Renal pelvis (tissue), 4 donors: ENCODE data around the gene MTG2. TPM values are rescaled to one million over a fixed set of nuclear protein-coding genes. Genes with fewer than 3 reads are reported as not detected.

ENCODE experiments used
- DNase-seq: peaks from one replicate; pipeline ENCODE4 v3.0.0-alpha.2; 2013
- polyA plus RNA-seq, 3 donors: library from polyadenylated mRNA; unstranded; fragments of 120-200 nt; gene quantifications; one replicate each; pipeline ENCODE4 v1.2.1, GENCODE V29; 2013; ENCODE audit not compliant: insufficient read length in 3 of 3

MTG2 gene
- polyA plus RNA-seq, 3 donors = 32.2 to 45.6 (median 37.1) TPM

- DNase-seq = no peak
Measured at GRCh38 chr20:62216636-62217566, 34.1 kb downstream of the MTG2 start.

- DNase-seq = no peak
Measured at GRCh38 chr20:62217913-62218773, 35.3 kb downstream of the MTG2 start.

GRCh38 chr20:62219101-62219991 lies 36.5 kb downstream of the MTG2 start:
- no peak for DNase-seq

- DNase-seq = peak; percentile 67
Measured at GRCh38 chr20:62219992-62220665, 37.3 kb downstream of the MTG2 start, which contains the start of gene HRH3. Gene HRH3 (minus strand): TSS chr20:62220278. CDS start chr20:62219970, 308 bp downstream.

DNA sequence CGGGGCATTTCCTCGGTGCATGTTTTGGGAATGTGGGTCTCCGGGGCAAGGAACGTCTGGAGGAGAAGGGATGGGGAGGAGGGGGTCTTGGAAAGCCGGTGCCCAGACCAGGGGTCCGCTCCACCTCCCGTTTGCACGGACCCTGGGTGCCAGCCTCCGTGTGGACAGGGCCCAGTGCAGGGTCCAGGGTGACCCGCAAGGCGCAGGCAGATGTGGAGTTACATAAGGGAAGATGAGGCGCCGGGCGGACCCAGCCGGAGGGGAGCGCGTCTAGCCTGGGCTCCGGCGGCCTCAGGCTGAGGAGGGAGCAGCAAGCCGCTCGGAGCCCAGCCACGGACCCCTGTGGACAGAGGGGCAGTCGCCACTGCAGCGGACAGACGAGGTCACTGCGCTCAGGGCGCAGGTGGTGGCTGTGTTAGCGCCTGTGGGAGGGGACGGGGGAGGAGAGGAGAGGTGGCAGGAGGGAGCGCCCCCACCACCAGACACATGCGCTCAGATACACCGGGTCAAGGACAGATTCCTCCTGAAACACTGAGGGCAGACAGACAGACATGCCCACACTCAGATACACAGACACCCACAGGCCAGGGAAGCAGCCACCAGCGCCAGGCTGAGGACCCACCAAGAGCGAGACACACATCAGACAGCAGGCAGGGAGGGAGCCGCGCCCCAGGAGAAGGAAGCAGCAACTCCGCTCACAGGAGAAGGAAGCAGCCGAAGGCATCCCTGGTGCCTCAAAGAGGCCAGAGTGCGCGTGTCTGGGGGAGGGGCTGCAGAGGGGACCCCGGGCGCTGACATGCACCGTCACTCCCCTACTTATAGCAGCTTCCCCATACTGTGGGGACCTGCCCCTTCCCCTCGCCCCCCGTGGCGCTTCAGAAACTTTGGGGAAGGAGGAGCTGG lies 38.1 kb downstream of the MTG2 start:
- no peak for DNase-seq

GRCh38 chr20:62222266-62222850 lies 39.5 kb downstream of the MTG2 start:
- no peak for DNase-seq

GRCh38 chr20:62222972-62223371 lies 40.1 kb downstream of the MTG2 start:
- no peak for DNase-seq

DNA sequence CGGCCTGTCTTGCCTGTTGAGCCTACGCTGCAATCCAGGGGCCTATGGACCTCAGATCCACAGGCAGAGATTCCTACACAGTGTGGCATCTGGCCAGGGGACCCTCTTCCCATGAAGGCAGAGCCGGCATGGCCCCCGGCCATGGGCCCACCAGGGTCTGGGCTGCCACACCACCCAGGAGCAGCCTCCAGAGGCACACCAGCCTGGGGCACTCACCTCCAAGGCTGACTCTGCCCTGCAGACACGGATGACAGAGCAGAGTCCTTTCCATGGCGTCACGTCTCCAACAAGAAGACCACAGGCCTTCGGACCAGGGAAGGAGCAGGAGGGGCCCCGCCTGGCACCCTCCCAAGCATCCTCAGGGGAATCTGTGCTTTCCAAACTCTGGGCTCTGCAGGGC lies 40.7 kb downstream of the MTG2 start:
- no peak for DNase-seq

- no peak for DNase-seq
Measured at GRCh38 chr20:62224113-62224855, 41.5 kb downstream of the MTG2 start.

DNA sequence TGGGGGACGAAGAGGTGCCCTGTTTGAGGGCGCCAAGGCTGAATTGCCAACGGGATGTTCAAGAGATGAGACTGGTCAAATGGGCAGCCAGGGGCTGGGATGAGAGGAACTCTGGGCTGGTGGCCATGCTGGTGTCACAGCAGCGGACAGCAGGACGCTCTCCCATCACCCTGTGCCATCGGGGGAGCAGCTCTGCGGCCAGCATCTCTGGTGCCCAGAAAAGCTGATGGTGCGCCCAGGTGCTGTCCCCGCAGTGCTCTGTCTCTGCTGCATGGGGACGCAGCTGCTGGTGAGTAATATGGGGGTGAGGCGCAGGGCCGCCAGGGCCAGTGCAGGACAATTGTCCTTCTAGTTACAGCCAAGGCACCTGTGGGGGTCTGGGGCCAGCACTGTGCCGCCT lies 42.2 kb downstream of the MTG2 start:
- DNase-seq = no peak

DNA sequence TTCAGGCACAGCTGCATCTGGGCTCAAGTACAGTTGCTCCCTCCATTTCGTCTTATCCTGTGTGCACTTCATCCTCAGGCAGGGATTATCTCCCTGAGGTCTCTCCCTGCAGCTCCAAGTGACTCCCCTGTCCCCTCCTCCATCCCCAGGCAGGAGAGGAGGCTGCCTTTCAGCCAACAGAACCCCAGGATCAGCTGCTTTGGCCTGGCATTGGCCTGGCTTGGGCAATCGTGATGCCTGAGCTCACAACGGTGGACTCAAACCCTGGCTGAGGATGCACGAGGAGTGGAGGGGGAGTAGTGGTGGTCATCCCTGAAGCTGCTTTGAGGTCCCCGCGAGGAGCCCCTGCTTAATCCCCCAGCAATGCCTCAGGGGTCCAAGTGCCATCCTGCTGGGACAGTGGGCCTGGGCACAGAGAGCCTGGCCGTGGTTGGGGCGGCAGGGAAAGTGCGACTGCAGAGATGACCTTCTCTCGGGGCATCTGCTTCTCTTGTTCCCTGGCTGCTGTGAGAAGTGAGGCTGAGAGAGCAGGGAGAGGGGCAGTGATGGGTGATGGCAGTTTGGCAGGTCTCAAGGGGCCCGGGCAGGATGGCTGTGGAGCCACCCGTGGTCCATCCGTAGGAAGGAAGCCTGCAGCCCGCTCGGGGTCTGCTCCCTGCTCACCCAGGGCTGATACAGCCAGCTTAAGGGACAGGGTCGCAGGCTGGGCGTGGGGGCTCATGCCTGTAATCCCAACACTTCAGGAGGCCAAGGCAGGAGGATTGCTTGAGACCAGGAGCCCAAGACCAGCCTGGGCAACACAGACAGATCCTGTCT lies 43.2 kb downstream of the MTG2 start:
- no peak for DNase-seq

DNA sequence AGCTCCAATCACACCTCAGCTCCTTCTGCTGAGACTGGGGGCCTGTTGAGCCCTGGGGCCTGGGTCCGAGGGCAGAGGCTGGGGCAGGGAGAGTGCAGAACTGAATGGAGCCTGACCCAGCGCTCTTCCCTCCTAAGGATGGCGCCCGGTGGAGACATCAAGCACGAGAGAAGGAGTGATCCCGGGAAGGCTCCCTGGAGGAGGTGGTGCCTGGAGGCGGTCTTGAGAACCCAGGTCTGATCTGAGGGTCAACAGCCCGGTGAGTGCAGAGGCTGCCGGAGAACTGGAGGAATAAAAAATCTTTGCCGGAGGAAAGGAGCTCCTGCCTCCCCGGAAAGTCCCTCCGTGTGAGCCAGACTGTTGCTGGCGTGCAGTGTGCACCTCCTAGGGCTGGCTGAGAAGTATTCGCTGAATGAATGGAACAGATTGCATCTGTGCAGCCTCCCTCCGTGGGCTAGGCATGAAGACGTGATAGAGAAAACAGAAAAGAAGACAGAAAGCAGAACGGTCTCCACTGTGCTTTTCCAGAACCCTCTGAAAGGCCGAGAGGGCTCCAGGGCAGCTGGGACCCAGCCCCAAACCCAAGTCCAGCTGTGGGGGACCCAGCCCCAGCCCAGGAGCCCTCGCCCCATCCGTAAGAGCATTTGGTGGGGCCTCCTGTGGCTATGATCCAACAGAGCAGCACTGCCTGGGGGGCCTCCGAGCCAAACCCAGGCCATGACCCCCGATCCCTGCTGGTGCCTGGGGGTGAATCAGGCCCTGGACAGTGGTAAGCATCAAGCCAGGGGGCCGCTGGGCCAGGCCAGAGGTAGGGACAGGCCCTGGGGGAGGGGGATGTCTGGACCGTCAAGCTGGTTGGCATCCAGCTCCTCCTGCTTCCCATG lies 44.1 kb downstream of the MTG2 start:
- DNase-seq = no peak

GRCh38 chr20:62227591-62227976 lies 44.8 kb downstream of the MTG2 start:
- no peak for DNase-seq

DNA sequence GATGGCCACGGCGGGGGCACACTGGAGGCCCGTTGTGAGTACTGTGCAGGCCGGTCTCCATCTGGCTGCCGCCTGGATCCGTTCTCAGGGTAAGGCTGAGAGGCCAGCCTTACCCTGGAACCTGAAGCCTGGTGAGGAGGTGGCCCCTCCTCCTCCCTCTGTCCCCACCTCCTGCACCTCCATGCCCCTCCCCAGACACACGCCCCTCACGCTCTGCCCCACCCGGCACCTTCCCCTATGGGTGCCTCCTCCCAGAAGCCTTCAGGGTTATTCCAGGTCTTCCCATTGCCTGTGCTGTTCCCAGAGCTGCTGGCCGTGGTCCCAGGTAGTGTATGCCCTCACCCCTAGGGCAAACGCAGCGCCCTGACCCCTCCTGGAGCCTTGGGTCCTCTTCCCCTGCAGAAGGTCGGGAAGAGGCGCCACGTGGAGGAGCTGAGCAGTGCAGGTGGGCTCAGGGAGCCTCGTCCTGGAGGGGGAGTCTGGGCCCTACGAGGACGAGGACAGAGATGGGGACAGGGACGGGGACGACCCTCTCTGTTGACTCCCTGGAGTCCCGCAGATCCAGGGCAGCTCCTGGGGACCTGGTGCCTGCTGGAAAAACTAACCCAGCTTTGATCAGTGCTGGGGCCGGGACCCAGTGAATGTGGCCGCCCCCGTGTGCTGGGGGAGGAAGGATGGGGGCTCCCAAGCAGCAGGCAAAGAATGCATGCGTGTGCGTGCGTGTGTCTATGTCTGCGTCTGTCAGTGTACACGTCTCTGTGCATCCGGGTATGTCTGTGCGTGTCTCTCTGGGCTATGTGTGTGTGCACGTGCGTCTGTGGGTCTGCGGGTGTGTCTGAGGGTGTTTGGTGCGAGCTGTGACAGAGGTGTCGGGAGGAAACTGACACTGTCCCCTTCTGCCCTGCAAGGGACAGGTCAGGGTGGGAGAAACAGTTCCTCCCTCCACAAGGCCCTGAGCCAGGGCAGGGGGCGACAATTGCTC lies 45.4 kb downstream of the MTG2 start:
- no peak for DNase-seq

DNA sequence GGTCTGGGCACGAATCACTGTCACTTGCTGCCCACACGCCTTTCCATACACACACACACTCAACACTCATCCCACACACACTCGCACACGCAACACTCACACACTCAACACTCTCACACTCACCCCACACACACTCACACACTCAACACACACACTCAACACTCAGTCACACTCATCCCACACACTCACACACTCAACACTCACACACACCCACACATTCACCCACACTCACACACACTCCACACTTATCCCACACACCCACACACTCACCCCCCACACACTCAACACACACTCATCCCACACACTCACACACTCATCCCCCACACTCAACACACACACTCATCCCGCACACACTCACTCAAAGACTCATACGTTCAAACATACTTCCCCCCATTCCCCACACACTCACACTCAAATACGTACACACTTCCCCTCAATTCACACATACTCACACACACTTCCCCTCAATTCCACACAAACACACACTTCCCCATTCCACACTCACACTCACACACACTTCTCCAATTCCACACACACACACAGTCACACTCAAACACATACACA lies 46.2 kb downstream of the MTG2 start:
- DNase-seq = no peak
